ENCODE results near the gene CDADC1.

The CDADC1 gene

DNA sequence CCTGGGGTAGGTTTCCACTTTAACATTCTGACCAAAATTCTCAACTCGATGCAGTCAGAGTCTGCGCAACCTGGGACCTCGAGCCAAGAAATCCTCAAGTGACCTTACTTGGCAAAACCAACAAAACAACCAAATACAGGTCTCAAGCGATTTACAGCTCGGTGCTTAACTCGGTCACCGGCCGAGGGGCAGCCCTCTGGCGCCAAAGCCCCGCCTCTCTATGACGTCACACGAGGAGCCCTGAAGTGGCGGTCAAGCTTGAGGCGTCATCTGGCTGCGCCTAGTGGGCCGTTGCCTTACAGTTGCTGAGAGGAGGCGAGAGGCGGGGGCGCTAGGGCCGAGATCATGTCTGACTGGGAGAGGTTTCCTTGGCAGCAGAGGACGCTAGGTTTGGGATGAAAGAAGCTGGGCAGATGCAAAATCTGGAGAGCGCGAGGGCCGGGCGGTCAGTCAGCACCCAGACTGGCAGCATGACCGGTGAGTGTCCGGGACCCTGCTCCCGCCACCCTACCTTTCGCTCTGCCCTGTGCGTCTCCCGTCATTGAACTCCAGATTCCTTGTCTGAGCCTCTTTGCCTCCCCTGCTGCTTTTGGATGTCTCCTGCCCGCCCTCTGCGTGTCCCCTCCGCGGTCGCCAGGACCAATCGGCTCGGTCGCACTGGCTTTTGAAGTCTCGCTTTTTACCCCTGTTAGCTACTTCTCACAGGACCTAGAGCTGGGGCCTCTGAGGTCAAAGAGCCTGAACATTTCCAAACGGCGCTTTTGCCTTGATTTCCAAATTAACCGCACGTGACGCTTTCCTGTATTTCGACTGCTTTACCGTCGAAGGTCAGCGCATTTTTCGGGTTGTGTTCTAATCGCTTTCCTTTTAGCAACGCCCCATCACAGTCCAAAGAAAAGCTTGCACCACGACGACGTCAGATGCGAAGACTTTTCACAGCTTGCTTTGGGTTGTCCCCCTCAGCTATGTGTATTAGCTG, at the start of gene CDADC1:
Gene CDADC1, plus strand, starts transcription at position 283 of the 979 bp plus-strand sequence. Its CDS starts 113 bp downstream, at position 396.
- DNase-seq, result peak; percentile 97

DNA sequence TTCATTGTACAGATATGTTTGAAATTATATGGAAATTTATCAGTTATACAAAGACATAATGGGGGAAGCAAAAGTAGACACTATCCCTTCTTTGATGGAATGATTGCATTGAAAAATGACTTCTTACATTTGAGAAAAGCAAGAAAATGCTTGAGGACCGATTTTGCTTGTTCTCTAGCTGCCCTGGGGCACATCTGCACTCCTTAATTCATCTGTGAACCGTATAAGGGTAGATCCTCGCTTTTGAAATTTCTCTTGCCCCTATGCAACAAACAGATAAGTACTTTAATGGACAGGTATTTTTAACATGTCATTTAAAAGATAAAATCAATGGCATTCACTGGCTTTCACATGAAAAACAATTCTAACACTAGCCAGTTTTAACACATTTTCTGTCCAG, 41.1 kb upstream of the CDADC1 start:
- DNase-seq, result no peak

DNA sequence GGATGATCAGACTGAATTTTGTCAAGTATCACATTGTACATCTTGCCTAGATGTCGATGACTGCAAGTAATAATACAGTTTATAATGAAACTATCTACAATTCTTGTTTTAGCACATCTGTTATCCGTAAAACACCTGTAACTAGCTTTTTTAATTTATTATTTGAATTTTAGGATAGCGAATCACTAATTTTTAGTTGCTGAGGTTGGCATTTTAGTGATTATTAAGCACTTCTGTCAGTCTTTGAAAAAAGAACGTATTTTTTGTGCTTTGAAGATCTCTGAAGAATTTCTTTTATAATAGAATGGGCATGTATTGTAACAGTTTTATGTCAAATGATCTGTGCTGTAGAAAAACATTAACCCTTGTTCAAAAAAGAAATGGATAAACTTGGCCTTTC, 39.1 kb upstream of the CDADC1 start:
- no peak for DNase-seq

DNA sequence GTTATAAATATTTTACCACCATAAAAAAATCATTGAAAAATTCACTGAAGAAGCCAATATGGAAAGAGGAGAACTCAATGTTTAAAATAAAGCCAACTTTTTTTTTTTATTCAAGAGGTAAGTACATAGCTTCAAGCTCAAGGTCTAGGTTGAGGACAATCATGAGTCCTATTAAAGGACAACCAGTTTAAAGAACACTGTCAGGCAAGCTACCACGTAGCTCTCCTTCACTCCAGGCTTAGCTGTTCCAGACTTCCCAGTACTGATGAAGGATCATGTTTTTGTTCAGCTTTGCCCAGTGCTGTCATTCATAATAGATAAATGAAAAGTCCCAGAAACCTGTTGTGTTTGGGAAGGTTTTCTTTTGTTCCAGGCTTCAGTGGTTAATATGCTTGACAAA, 37.6 kb upstream of the CDADC1 start:
- no peak for DNase-seq

DNA sequence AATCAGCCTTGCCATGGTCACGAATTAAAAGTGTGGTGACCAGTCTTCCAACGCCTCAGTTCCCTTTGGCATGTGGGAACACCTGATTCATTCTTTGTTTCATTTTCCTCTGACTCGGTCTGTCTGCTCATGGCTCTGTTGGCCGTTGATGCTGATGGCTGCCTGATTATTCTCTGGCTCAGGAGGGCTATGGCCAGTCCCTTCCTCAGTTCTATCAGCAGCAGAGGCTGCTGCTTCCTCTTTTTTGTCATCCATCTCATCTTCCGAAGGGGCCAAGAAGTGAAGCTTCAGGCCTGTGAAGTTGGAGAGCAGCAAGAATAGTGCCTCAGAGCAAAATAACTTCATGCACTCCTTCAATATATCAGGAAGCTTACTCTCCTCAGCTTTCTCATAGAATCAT, 37.1 kb upstream of the CDADC1 start:
- DNase-seq, result no peak

DNA sequence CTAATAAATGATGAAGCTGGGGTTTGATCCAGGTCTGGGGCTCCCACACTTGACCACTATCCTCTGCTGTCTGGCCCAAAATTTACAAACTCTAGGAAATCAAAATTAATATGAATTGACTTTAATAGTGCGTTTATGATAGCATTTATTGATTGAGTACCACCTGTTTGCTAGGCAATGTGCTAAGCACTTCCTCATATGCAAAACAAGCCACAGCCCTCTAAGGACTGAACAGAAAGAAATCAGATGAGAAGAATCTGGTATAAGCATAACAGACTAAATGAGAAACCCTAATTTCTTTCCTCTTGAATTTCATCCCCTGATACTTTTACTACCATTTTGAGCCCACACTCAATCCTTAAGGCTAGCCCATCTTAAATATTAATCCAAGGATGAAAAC, 34.2 kb upstream of the CDADC1 start:
- DNase-seq, result no peak

DNA sequence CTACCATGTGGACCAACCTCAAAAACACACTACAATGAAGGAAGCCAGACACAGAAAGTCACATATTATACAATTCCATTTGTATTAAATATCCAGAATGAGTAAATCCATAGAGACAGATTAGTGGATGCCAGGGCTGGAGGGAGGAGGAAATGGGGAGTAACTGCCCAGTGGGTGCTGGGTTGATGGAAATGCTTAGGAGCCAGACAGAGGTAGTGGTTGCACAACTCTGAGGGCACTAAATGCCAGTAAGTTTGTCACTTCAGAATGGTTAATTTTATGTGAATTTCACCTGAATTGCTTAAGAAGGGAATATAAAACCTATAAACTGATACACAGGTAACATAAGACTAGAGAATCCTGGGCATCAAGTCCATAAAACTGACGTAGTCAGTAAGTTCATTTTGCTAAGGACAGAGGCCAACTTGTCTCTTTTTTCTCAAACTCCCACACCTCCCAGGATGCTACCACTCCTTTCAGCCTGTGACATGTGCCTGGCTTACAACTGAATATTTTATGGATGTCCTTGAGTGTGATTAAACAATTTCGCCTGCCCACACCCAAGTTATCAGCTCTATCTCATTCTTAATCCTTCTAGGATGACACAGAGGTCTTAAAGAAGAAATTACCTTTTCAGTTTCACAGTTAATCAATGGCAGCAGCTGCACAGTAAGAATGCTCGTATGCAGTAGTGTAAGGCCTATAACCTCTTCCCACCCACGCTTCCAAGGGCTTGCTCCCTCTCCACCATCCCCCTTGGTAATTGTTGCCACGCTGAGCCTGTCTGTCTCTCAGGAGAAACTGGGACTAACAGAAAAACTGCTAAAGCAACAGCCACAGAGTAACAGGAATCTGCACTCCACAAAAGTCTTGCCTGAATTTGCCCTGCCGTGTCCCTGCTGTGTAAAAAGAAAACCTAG, 33.5 kb upstream of the CDADC1 start:
- no peak for DNase-seq

DNA sequence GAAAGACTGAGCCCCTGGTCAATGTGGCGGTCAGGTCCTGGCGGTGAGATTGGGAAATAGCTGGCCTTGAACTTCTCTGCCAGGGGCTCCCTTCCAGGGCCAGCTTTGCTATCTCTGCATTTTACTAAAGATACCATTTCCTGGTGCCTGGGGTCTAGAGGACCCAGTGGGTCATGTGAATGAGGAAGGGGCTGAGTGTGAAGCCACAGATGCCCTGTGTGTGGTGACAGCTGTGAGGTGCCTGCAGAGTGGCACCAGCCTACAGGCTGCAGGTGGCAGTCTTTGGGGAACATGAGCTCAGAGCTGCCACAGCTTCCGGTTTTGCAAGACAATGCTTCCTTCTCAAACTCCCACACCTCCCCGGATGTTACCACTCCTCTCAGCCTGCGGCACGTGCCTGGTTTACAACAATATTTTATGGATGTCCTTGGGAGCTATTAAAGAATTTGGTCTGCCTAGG, 32.8 kb upstream of the CDADC1 start:
- peak; percentile 69 for DNase-seq

DNA sequence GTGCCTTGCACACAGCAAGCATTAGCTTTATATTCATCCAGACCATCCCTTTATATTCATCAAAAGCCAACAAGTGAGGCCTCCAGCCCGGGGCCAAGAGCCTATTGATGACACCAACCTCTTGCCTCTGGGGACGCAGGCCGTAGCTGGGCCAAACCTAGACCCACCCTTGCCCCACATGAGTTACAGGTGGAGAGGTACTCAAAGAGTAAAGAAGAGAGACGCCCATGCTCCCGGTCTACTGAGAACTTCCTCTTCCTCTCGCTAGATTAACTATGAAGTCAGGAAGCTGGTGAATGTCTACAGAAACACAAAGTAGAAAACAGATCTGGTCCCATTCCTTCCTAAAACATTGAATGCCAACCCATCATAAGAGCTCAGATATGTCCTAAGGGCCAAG, 31.4 kb upstream of the CDADC1 start:
- no peak for DNase-seq

DNA sequence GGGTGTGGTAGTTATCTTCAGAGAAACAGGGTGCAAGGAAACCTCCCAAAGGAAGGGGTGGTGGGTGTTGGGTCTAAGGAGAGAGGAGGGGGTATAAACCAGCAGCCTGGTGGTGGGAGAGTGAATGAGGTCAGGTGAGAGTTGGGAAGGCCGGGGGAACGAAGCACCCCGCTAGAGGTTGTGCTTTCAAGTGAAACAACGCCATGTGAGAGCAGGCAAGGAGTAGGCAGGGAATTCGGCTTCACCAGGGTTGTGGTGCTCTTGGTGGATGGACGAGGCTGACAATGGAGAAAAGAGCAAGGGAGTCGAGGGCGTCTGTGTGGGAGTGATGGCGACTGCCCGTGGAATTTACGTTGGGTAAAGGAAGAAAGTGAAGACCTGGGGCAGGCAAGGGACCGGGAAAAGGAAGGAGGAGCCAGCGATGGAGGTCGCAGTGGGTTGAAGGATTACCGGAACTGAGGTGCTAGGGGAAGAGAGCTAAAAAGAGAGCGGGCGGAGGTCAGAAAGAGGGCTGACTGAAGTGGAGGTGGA, 29.7 kb upstream of the CDADC1 start:
- no peak for DNase-seq

DNA sequence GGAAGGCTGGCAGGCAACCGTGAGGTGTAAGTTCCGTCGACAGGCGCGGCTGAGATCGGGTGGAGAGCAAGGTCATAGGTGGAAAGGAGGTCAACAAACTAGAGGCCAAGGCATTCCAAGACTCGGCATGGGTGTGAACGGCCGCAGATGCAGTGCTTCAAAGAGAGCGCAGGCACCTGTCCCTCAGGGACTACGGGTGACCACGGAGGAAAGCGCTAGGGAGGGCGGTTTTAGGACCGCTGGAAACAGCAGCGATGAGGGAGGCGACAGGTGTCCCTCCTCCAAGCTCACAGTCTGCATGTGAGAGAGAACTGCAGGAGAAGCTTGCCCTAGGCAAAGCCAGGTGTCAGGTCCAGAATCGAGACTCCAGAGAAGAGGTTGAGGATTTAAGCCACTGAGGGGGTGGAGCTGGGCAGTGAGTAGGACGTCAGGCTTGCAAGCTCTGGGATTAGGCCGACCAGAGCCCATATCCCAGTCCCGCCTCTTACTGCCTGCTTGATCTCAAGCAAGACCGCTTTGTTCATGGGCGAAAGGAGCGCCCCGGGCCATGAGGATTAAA, 29.2 kb upstream of the CDADC1 start:
- DNase-seq, result no peak

DNA sequence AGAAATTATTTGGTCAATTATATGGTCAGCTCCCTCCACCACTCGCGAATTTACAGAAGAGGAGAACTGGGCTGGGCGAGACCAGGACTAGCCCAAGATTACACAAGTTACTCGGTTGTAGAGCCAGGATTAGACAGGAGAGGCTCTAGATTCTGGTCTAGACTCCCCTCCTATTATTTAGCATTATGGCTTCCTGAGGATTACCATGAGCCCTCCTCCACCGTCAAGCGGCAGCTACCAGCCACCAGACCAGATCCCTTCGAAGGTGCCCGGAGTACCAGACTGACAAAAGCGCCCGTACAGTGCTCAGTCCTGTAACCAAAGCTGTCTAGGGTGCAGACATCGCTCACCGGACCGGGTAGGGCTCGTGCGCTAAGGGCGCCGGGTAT, 28.1 kb upstream of the CDADC1 start:
- DNase-seq, result peak; percentile 3

DNA sequence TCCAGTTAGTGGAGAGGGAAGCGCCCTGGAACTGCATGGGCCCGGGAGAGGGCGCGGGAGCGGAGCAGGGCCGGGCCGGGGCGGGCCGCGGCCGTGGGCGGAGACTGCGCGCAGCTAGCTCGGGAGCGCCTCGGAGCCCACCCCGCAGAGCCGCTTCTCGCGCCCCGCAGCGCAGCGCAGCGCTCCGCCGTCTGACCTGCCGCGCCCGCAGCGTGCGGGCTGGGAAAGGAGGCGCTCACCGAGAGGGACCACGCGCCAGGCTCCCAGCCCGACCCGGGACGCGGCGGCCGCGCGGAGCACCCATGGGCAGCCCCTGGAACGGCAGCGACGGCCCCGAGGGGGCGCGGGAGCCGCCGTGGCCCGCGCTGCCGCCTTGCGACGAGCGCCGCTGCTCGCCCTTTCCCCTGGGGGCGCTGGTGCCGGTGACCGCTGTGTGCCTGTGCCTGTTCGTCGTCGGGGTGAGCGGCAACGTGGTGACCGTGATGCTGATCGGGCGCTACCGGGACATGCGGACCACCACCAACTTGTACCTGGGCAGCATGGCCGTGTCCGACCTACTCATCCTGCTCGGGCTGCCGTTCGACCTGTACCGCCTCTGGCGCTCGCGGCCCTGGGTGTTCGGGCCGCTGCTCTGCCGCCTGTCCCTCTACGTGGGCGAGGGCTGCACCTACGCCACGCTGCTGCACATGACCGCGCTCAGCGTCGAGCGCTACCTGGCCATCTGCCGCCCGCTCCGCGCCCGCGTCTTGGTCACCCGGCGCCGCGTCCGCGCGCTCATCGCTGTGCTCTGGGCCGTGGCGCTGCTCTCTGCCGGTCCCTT, 27.5 kb upstream of the CDADC1 start, which contains the start of gene MLNR:
Gene MLNR, plus strand, starts transcription at position 303 of the 820 bp plus-strand sequence. Its CDS starts 0 bp downstream, at position 303.
- peak; percentile 37 for DNase-seq

DNA sequence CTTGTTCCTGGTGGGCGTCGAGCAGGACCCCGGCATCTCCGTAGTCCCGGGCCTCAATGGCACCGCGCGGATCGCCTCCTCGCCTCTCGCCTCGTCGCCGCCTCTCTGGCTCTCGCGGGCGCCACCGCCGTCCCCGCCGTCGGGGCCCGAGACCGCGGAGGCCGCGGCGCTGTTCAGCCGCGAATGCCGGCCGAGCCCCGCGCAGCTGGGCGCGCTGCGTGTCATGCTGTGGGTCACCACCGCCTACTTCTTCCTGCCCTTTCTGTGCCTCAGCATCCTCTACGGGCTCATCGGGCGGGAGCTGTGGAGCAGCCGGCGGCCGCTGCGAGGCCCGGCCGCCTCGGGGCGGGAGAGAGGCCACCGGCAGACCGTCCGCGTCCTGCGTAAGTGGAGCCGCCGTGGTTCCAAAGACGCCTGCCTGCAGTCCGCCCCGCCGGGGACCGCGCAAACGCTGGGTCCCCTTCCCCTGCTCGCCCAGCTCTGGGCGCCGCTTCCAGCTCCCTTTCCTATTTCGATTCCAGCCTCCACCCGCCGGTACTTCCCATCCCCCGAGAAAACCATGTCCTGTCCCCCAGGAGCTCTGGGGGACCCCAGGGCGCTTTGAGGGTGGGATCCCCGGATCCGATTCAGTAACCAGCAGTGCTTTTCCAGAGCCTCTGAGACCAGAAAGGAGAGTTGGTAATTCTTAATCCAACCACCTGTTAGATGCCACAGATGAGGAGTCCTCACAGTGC, 26.7 kb upstream of the CDADC1 start:
- peak; percentile 2 for DNase-seq

DNA sequence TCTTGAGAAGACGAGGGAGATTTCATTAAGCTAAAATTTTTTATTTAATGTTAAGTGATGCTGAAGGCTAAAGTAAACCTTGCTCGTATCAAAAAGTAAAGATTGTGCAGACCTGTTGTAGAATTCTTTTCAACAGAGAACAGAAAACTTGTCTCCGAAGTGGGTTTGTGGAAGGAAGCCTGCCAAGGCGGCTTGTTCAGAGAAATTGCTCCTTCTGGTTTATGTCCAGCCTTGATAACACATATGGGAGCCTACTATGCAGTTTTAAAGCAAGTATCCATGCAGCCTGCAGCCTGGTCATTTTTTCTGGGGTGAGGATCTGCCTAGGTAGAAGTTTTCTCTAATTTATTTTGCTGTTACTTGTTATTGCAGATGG, 26.1 kb upstream of the CDADC1 start:
- DNase-seq, result no peak

DNA sequence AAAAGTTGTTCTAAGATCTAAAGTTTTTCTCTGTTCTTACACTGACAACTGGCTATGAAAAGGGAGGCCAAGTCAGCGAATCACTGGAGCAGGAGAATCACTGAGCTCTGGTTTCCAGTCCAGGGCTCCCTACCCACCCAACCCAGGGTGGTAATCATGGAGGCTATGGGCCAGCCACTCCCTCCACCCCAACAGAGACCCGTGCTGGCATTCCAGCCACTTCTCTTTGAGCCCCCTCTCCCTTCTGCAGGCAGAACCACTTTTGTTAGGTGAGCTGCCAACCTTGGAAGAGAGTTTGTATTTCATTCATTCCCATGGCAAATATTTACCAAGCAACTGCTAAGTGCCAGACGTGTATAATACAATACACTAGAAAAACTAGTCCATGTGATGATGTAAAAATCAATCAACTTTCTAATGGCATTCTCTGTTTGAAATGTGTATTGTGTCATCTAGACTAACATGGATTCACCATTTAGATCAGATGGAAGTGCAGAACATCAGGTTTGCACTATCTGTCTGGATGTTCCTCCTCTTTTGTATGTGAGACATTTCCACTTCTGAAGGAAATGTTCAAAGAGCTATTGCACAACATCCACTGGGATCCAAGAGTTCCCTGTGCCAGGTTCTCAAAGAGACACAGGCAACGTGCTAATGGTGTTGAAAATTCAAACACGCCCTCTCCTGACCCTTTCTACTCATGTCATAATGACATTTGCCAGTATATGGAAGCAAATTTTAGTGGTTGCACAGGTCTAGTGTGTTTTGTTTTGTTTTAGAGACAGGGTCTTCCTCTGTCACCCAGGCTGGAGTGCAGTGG, 22.3 kb upstream of the CDADC1 start:
- DNase-seq, result no peak

DNA sequence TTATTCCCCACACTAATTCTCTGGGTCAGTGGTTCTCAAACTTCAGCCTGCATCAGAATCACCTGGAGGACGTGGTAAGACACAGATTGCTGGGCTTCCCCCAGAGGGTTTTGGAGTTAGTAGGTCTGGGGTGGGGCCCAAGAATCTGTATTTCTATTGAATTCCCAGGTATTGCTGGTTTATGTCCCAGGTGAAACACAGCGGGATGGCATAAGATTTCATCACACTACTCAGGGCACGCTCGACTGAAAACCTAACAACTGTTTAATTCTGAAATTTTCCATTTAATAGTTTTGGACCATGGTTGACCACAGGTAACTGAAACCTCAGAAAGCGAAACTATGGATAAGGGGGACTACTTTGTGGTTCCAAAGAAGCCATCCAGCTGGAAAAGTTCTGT, 21.1 kb upstream of the CDADC1 start:
- no peak for DNase-seq

DNA sequence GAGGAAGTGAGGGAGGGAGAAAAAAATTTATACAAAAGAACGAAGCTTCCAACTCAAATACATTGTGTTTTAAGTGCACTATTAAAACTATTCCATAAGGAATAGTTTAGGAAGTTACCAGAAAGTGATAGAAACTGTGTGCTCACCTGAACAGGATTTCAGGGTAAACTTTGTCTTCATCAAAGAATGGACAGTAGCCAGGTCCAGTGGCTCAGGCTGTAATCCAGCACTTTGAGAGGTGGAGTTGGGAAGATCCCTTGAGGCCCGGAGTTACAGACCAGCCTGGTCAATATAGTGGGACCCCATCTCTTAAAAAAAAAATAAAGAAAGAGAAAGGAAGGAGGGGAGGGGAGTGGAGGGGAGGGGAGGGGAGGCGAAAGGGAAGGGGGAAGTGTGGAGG, 13.0 kb upstream of the CDADC1 start:
- no peak for DNase-seq

DNA sequence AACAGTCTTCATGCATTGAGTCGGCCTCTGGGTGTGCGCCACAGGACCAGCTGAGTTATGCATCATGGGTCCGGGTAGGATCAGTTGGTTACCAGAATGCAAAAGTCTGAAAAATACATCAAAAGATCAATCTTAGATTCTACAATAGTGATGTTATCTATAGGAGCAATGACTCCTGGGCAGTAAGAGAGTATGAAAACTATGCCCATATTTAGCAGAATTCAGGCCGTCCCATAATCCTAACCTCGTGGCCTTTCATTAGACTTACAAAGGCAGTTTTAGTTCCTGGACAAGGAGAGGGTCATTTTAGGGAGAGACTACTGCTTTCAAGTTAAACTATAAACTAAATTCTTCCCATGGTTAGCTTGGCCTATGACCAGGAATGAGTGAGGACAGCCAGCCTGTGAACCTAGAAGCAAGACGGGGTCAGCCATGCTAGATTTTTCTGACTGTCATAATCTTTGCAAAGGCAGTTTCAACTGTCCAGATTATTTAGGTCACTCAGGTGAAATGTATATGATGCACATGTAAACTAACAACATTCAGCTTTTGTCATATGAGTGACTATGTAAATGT, 11.8 kb upstream of the CDADC1 start:
- no peak for DNase-seq

DNA sequence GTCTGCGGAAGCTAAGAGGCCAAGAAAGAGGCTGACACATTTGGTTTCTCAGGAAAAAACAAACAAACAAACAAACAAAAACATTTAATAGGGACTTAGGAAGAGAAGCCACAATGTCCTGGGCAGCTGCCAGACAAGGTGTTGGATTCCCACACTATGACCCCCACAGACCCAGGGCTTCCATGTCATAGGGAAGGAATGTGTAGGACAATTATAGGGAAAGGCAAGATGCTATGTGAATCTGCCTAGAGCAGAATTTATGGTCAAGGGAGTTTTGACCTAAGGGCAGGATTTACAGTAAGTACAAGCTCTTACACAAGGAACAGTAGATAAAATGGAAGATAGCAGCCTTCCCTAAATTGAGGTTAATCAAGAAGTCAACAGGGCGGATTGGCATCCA, 9.1 kb upstream of the CDADC1 start:
- no peak for DNase-seq

All from activated CD4-positive, alpha-beta T cell treated with anti-CD3 and anti-CD28 coated beads, Interleukin-2, Interleukin-6, amounts not matched to agents 100 ng/mL and 50 ng/mL, durations not matched to agents 16 hours and 8 hours (primary cell).